PC-9 (cell line): ENCODE data around the gene POLRMT. TPM values are rescaled to one million over a fixed set of nuclear protein-coding genes. Genes with fewer than 3 reads are reported as not detected.

Experiments used
- BruUV-seq: library from RNA; stranded (reverse); fragments of 400-500 nt; replicated peaks from 2 replicates; lab custom pipeline; 2021; lab: Mats Ljungman, UMichigan
- CTCF ChIA-PET: fragments of 300-600 bp; sonication (Branson Sonifier 250); formaldehyde crosslinking; loops from one replicate; lab custom pipeline; 2022; ENCODE audit warnings: antibody characterized with exemption; lab: Charles Lee
- POLR2A ChIA-PET: fragments of 300-600 bp; sonication (Branson Sonifier 250); formaldehyde crosslinking; loops from one replicate; lab custom pipeline; 2022; ENCODE audit warnings: antibody characterized with exemption; ENCODE audit not compliant: unreplicated experiment; lab: Charles Lee
- DNase-seq, 2 experiments: peaks; one replicate each; pipeline versions ENCODE4 v3.0.0 to v3.0.0-alpha.2; 2015 to 2022; ENCODE audit warnings: mixed read lengths in 1 of 2
- H2AFZ ChIP-seq: fragments of 200-600 bp; sonication (generic); 2 replicates; pipeline ENCODE4 v1.8.1; 2017; ENCODE audit warnings: antibody characterized with exemption
- H3F3A ChIP-seq: fragments of 200-600 bp; sonication (generic); 2 replicates; pipeline ENCODE4 v1.8.1; 2017; ENCODE audit warnings: antibody characterized with exemption, mild to moderate bottlenecking, low read depth; ENCODE audit not compliant: insufficient read depth
- H3K27ac ChIP-seq: fragments of 200-600 bp; sonication (generic); 2 replicates; pipeline ENCODE4 v1.6.1; 2016; ENCODE audit warnings: mixed run types
- H3K27me3 ChIP-seq: fragments of 200-600 bp; sonication (generic); 2 replicates; pipeline ENCODE4 v1.6.1; 2016; ENCODE audit warnings: low read depth, mixed run types; ENCODE audit not compliant: insufficient read depth
- H3K36me3 ChIP-seq: fragments of 200-600 bp; sonication (generic); 2 replicates; pipeline ENCODE4 v1.6.1; 2016; ENCODE audit warnings: low read depth, mixed run types
- H3K4me1 ChIP-seq: fragments of 200-600 bp; sonication (generic); replicated peaks from 2 replicates; pipeline ENCODE4 v1.6.1; 2016; ENCODE audit warnings: mixed run types; ENCODE audit not compliant: insufficient read depth
- H3K4me2 ChIP-seq: fragments of 200-600 bp; sonication (generic); 2 replicates; pipeline ENCODE4 v1.6.1; 2017; ENCODE audit warnings: mixed run types
- H3K4me3 ChIP-seq: fragments of 200-600 bp; sonication (generic); 2 replicates; pipeline ENCODE4 v1.6.1; 2016; ENCODE audit warnings: mixed run types
- H3K79me2 ChIP-seq: fragments of 200-600 bp; sonication (generic); 2 replicates; pipeline ENCODE4 v1.6.1; 2017; ENCODE audit warnings: low read depth, mixed run types
- H3K9me2 ChIP-seq: fragments of 200-600 bp; sonication (generic); 2 replicates; pipeline ENCODE4 v1.8.1; 2017; ENCODE audit warnings: mild to moderate bottlenecking; ENCODE audit not compliant: insufficient read depth
- H3K9me3 ChIP-seq: fragments of 200-600 bp; sonication (generic); 2 replicates; pipeline ENCODE4 v1.8.1; 2016; ENCODE audit warnings: low read depth; ENCODE audit not compliant: insufficient read depth
- H4K20me1 ChIP-seq: fragments of 200-600 bp; sonication (generic); 2 replicates; pipeline ENCODE4 v1.8.1; 2017; ENCODE audit not compliant: insufficient read depth
- EZH2 ChIP-seq: fragments of 200-600 bp; sonication (generic); IDR thresholded peaks from 2 replicates; pipeline ENCODE4 v1.8.0; 2017; ENCODE audit warnings: antibody characterized with exemption, low read depth
- intact Hi-C: fragments of 100-400 bp; cut with micrococcal nuclease; formaldehyde crosslinking; loops from one replicate; pipeline ENCODE4 v1.10.0; 2022; ENCODE audit not compliant: unreplicated experiment
- total RNA-seq: library from RNA; stranded (reverse); gene quantifications from 2 replicates; pipeline ENCODE4 v1.2.3, GENCODE V29; 2021
- TF ChIP-seq, protein P1 (sequence below): fragments of 200-600 bp; sonication (generic); conservative IDR thresholded peaks from 2 replicates; pipeline ENCODE4 v1.6.1; 2017; ENCODE audit warnings: mixed run types, antibody characterized with exemption, mild to moderate bottlenecking, moderate library complexity

POLRMT gene
- total RNA-seq, 1 experiment from 2014 or later, result 46.4 TPM

- peaks cover 62% of the 10 kb centered on the region for H4K20me1 ChIP-seq
- 0 out of 2 replicates have a peak, but pooled peaks cover 8% of the 10 kb centered on the region for H3F3A ChIP-seq
- intact Hi-C loops, result no loop called here
- H3K4me3 ChIP-seq, result no peak overlapping the region
- no peaks in the 10 kb centered on the region for H3K9me2 ChIP-seq
- DNase-seq, result no peak
- H3K4me2 ChIP-seq, result no peak overlapping the region
- no peaks in the 10 kb centered on the region for H3K27me3 ChIP-seq
- no peaks in the 10 kb centered on the region for H3K36me3 ChIP-seq
- ChIA-PET CTCF (no interaction called here), POLR2A (no interaction called here)
- no peak for TF ChIP-seq EZH2
- TF ChIP-seq, protein P1, sequence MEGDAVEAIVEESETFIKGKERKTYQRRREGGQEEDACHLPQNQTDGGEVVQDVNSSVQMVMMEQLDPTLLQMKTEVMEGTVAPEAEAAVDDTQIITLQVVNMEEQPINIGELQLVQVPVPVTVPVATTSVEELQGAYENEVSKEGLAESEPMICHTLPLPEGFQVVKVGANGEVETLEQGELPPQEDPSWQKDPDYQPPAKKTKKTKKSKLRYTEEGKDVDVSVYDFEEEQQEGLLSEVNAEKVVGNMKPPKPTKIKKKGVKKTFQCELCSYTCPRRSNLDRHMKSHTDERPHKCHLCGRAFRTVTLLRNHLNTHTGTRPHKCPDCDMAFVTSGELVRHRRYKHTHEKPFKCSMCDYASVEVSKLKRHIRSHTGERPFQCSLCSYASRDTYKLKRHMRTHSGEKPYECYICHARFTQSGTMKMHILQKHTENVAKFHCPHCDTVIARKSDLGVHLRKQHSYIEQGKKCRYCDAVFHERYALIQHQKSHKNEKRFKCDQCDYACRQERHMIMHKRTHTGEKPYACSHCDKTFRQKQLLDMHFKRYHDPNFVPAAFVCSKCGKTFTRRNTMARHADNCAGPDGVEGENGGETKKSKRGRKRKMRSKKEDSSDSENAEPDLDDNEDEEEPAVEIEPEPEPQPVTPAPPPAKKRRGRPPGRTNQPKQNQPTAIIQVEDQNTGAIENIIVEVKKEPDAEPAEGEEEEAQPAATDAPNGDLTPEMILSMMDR, result no peak
- H3K4me1 ChIP-seq, result no peaks in the 10 kb centered on the region
- no peak overlapping the region for H3K27ac ChIP-seq
- BruUV-seq, result no TSS peak
- peaks cover 48% of the 10 kb centered on the region for H3K79me2 ChIP-seq
- H3K9me3 ChIP-seq, result no peaks in the 10 kb centered on the region
- no peak overlapping the region for H2AFZ ChIP-seq
These were observed 18.7 kb upstream of the POLRMT start for GRCh38 chr19:651991-652390.

DNA sequence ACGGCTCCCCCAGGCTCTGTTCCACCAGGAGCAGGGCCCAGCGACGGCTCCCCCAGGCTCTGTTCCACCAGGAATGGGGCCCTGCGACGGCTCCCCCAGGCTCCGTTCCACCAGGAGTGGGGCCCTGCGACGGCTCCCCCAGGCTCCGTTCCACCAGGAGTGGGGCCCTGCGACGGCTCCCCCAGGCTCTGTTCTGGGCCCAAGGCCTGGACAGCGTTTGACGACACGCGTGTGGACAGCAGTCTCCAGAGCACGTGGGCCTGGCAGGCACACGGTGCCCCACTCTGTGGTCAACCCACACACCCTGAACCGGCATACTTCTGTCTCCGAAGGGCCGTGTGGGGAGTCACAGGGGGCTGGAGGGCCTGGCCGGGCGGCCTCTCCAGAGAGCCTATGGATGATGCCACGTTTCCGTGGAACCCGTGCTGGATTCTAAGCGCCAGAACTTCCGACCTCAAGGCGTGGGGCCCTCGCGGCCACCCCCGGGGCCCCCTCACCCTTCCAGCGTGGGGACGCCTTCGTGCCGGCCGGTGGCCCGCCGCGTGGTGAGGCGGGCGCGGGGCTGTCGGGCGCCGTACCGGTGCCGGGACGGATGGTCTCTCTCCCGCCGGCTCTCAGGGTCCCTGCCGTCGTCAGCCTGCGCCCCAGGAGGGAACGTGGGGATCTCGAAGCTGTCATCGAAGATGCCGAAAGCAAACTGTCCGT, 17.9 kb upstream of the POLRMT start:
- POLR2A ChIA-PET, result no interaction called here
- intact Hi-C loops, result no loop called here
- peaks cover 41% of the 10 kb centered on the region for H3K79me2 ChIP-seq
- peaks cover 54% of the 10 kb centered on the region for H4K20me1 ChIP-seq
- no peak overlapping the region for H3K4me2 ChIP-seq
- no peak overlapping the region for H3K4me3 ChIP-seq
- H3F3A ChIP-seq, result peaks cover 10% of the 10 kb centered on the region; the same call in 1 of the 2 replicates
- no TSS peak for BruUV-seq
- no peak for TF ChIP-seq EZH2
- TF ChIP-seq, protein P1, result no peak
- no peak for DNase-seq
- H3K4me1 ChIP-seq, result no peaks in the 10 kb centered on the region
- no peak overlapping the region for H2AFZ ChIP-seq
- CTCF ChIA-PET, result no interaction called here
- no peaks in the 10 kb centered on the region for H3K9me3 ChIP-seq
- H3K36me3 ChIP-seq, result no peaks in the 10 kb centered on the region
- H3K27ac ChIP-seq, result no peak overlapping the region
- no peaks in the 10 kb centered on the region for H3K27me3 ChIP-seq
- H3K9me2 ChIP-seq, result no peaks in the 10 kb centered on the region

GRCh38 chr19:650121-650520, 16.8 kb upstream of the POLRMT start:
- Histone ChIP-seq H3K79me2 (peaks cover 29% of the 10 kb centered on the region), H3F3A (peaks cover 6% of the 10 kb centered on the region; the same call in 1 of the 2 replicates), H3K9me3 (no peaks in the 10 kb centered on the region), H3K4me2 (no peak overlapping the region), H3K4me3 (no peak overlapping the region), H3K36me3 (no peaks in the 10 kb centered on the region), H4K20me1 (peaks cover 43% of the 10 kb centered on the region), H3K4me1 (no peaks in the 10 kb centered on the region), H3K27me3 (no peaks in the 10 kb centered on the region), H2AFZ (no peak overlapping the region), H3K27ac (no peak overlapping the region), H3K9me2 (no peaks in the 10 kb centered on the region)
- TF ChIP-seq, protein P1, result no peak
- no peak for TF ChIP-seq EZH2
- CTCF ChIA-PET, result no interaction called here
- POLR2A ChIA-PET, result no interaction called here
- BruUV-seq, result no TSS peak
- DNase-seq, result no peak
- intact Hi-C loops, result no loop called here
